ENCODE results near the gene MTAP.
A peak's percentile ranks its signal among the peaks of the same experiment; 100 is the strongest.

The MTAP gene

DNA sequence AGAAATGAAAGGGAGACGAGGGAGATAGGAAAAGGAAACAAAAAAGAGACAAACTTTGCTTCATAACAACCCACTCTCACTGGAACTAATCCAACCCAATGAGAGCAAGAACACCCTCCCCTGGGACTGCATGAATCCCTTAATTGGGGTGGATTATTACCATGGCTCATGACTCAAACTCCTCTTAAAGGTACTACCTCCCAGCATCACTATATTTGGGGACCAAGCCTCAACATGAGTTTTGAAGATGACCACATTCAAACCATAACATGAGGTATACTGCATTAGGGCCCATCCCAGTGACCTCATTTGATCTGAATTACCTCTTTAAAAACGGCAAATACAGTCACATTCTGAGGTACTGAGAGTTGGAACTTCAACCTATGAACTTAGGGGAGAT is 8.0 kb downstream of the MTAP start:
- CTCF ChIA-PET, result no interaction called here
- H3K36me3 ChIP-seq (ENCODE audit: control insufficient read depth in 2 of 2, insufficient read depth in 1 of 2, low read length in 2 of 2), result peaks cover 7 to 64% of the 10 kb centered on the region in 2 experiments; a peak in 2 of 3 replicates
- TF ChIP-seq ZNF701 (tag by site-specific recombination; IDR thresholded peaks at IDR 0.05) (no peak), GLIS2 (tag by site-specific recombination; IDR thresholded peaks at IDR 0.05) (no peak), ZNF626 (tag by site-specific recombination; IDR thresholded peaks at IDR 0.05) (no peak), KLF9 (tag by site-specific recombination; IDR thresholded peaks at IDR 0.05; ENCODE audit: low read depth) (no peak), ZNF707 (tag by site-specific recombination; IDR thresholded peaks at IDR 0.05) (no peak), ZEB2 (tag by site-specific recombination; IDR thresholded peaks at IDR 0.05) (no peak), ZNF558 (tag by site-specific recombination; IDR thresholded peaks at IDR 0.05) (no peak), ZNF843 (tag by site-specific recombination; IDR thresholded peaks at IDR 0.05) (no peak), GFI1B (tag by site-specific recombination; IDR thresholded peaks at IDR 0.05) (no peak), ZNF518A (tag by site-specific recombination; conservative IDR thresholded peaks at IDR 0.05; ENCODE audit: low read depth) (no peak), ZNF768 (tag by site-specific recombination; IDR thresholded peaks at IDR 0.05) (no peak), INSM2 (tag by site-specific recombination; IDR thresholded peaks at IDR 0.05) (no peak), ZNF704 (tag by site-specific recombination; IDR thresholded peaks at IDR 0.05) (no peak), ZNF473 (tag by site-specific recombination; IDR thresholded peaks at IDR 0.05) (no peak), HOXA7 (CRISPR knock-in tag; IDR thresholded peaks at IDR 0.05; ENCODE audit: borderline replicate concordance) (no peak), ZBTB21 (tag by site-specific recombination; IDR thresholded peaks at IDR 0.05) (0 out of 2 replicates have a peak, but pooled peaks have one; percentile 25), ZNF214 (tag by site-specific recombination; IDR thresholded peaks at IDR 0.05; ENCODE audit: borderline replicate concordance) (no peak), ZXDB (tag by site-specific recombination; IDR thresholded peaks at IDR 0.05) (no peak), YY2 (tag by site-specific recombination; IDR thresholded peaks at IDR 0.05) (no peak), ZNF391 (tag by site-specific recombination; IDR thresholded peaks at IDR 0.05; ENCODE audit: borderline replicate concordance, low read depth) (no peak), MEIS1 (CRISPR knock-in tag; IDR thresholded peaks at IDR 0.05; ENCODE audit: borderline replicate concordance) (no peak), ZNF169 (tag by site-specific recombination; IDR thresholded peaks at IDR 0.05) (no peak), ZNF785 (tag by site-specific recombination; IDR thresholded peaks at IDR 0.05) (no peak)
- TF ChIP-seq, protein P1, sequence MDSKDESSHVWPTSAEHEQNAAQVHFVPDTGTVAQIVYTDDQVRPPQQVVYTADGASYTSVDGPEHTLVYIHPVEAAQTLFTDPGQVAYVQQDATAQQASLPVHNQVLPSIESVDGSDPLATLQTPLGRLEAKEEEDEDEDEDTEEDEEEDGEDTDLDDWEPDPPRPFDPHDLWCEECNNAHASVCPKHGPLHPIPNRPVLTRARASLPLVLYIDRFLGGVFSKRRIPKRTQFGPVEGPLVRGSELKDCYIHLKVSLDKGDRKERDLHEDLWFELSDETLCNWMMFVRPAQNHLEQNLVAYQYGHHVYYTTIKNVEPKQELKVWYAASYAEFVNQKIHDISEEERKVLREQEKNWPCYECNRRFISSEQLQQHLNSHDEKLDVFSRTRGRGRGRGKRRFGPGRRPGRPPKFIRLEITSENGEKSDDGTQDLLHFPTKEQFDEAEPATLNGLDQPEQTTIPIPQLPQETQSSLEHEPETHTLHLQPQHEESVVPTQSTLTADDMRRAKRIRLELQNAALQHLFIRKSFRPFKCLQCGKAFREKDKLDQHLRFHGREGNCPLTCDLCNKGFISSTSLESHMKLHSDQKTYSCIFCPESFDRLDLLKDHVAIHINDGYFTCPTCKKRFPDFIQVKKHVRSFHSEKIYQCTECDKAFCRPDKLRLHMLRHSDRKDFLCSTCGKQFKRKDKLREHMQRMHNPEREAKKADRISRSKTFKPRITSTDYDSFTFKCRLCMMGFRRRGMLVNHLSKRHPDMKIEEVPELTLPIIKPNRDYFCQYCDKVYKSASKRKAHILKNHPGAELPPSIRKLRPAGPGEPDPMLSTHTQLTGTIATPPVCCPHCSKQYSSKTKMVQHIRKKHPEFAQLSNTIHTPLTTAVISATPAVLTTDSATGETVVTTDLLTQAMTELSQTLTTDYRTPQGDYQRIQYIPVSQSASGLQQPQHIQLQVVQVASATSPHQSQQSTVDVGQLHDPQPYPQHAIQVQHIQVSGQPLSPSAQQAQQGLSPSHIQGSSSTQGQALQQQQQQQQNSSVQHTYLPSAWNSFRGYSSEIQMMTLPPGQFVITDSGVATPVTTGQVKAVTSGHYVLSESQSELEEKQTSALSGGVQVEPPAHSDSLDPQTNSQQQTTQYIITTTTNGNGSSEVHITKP (tag by site-specific recombination; IDR thresholded peaks at IDR 0.05), result 0 out of 2 replicates have a peak, but pooled peaks have one; percentile 14
- TF ChIP-seq, protein P2, sequence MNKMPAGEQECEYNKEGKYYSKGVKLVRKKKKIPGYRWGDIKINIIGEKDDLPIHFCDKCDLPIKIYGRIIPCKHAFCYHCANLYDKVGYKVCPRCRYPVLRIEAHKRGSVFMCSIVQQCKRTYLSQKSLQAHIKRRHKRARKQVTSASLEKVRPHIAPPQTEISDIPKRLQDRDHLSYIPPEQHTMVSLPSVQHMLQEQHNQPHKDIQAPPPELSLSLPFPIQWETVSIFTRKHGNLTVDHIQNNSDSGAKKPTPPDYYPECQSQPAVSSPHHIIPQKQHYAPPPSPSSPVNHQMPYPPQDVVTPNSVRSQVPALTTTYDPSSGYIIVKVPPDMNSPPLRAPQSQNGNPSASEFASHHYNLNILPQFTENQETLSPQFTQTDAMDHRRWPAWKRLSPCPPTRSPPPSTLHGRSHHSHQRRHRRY (tag by site-specific recombination; IDR thresholded peaks at IDR 0.05), result no peak
- TF ChIP-seq, protein P3, sequence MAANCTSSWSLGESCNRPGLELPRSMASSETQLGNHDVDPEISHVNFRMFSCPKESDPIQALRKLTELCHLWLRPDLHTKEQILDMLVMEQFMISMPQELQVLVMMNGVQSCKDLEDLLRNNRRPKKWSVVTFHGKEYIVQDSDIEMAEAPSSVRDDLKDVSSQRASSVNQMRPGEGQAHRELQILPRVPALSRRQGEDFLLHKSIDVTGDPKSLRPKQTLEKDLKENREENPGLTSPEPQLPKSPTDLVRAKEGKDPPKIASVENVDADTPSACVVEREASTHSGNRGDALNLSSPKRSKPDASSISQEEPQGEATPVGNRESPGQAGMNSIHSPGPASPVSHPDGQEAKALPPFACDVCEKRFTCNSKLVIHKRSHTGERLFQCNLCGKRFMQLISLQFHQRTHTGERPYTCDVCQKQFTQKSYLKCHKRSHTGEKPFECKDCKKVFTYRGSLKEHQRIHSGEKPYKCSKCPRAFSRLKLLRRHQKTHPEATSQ (tag by site-specific recombination; IDR thresholded peaks at IDR 0.05), result no peak

More for the DNA sequence above, 8.0 kb downstream of the MTAP start:
- H3K4me3 ChIP-seq (ENCODE audit: low read depth, low read length), result no peak overlapping the region
- no peaks in the 10 kb centered on the region for H3K9me3 ChIP-seq (ENCODE audit: control insufficient read depth, insufficient read depth, low read depth, low read length)
- POLR2A ChIA-PET, result no interaction called here
- H3K4me1 ChIP-seq (ENCODE audit: control insufficient read depth, insufficient read depth, low read length), result 0 out of 2 replicates have a peak, but pooled peaks cover under 1% of the 10 kb centered on the region
- H3K27ac ChIP-seq (ENCODE audit: extremely low read depth, low read depth, low read length), result no peak overlapping the region
